ENCODE measurements around the gene NPAS2. TPM values are rescaled to one million over a fixed set of nuclear protein-coding genes. Genes with fewer than 3 reads are reported as not detected.

The NPAS2 gene
- total RNA-seq, 4 donors from 2014 or later: 63.0 to 134 (median 115) TPM

- no peak for DNase-seq
- Histone ChIP-seq H3K4me3 (no peak overlapping the region), H3K27me3 (no peaks in the 10 kb centered on the region), H3K36me3 (peaks cover 0 to 4% (median 2%) of the 10 kb centered on the region in 4 donors), H3K9me3 (no peaks in the 10 kb centered on the region), H3K27ac (no peak overlapping the region), H3K4me1 (no peaks in the 10 kb centered on the region)
- intact Hi-C loops (cut with DNase I; ENCODE audit: low total_unique reads) (no loop called here), in situ Hi-C loops (cut with MboI; ENCODE audit: low pct_ligation_motif_present in 1 of 4, low pct_unique_long_range_greater_than_20kb in 1 of 4, low sequenced_read_pairs in 3 of 4) (loop anchor here in 2 of 4 donors (10.0 to 25.0 kb wide), 2 partner anchors 380 to 387 kb away; no protein-coding TSS in a partner anchor)
- TF ChIP-seq CTCF (IDR thresholded peaks at IDR 0.05) (no peak), POLR2AphosphoS5 (IDR thresholded peaks at IDR 0.05) (no peak), POLR2A (IDR thresholded peaks at IDR 0.05) (no peak), EP300 (IDR thresholded peaks at IDR 0.05; ENCODE audit: low read depth) (no peak)
- 77 to 90% methylated on average over 3 to 6 of the region's 6 CpGs for WGBS, 2 donors (ENCODE audit: low coverage in 1 of 2)
These were observed 172.3 kb downstream of the NPAS2 start for GRCh38 chr2:100992262-100992661.

- intact Hi-C loops (cut with DNase I; ENCODE audit: low total_unique reads) (no loop called here), in situ Hi-C loops (cut with MboI; ENCODE audit: low pct_ligation_motif_present in 1 of 4, low pct_unique_long_range_greater_than_20kb in 1 of 4, low sequenced_read_pairs in 3 of 4) (loop anchor here in 2 of 4 donors (10.0 to 25.0 kb wide), 2 partner anchors 381 to 388 kb away; no protein-coding TSS in a partner anchor)
- Histone ChIP-seq H3K4me1 (no peaks in the 10 kb centered on the region), H3K27ac (no peak overlapping the region), H3K9me3 (no peaks in the 10 kb centered on the region), H3K27me3 (no peaks in the 10 kb centered on the region), H3K4me3 (no peak overlapping the region), H3K36me3 (peaks cover 0 to 4% (median 2%) of the 10 kb centered on the region in 4 donors)
- TF ChIP-seq EP300 (IDR thresholded peaks at IDR 0.05; ENCODE audit: low read depth): no peak
- 85 to 93% methylated on average over 12 to 17 of the region's 17 CpGs for WGBS, 2 donors (ENCODE audit: low coverage in 1 of 2)
- DNase-seq: no peak
These were observed 173.4 kb downstream of the NPAS2 start for GRCh38 chr2:100993294-100993693.

- 93 to 100% methylated on average over 3 to 28 of the region's 28 CpGs for WGBS, 2 donors (ENCODE audit: low coverage in 1 of 2)
- no peak overlapping the region for H3K4me3 ChIP-seq
- H3K4me1 ChIP-seq: no peaks in the 10 kb centered on the region
- no peaks in the 10 kb centered on the region for H3K27me3 ChIP-seq
- in situ Hi-C loops (cut with MboI; ENCODE audit: low pct_ligation_motif_present in 1 of 4, low pct_unique_long_range_greater_than_20kb in 1 of 4, low sequenced_read_pairs in 3 of 4): loop anchor here in 2 of 4 donors (10.0 to 25.0 kb wide), 2 partner anchors 383 to 391 kb away; no protein-coding TSS in a partner anchor
- H3K27ac ChIP-seq: no peak overlapping the region
- no peaks in the 10 kb centered on the region for H3K9me3 ChIP-seq
- no peak for DNase-seq
- H3K36me3 ChIP-seq: peaks cover 0 to 4% (median 2%) of the 10 kb centered on the region in 4 donors
- intact Hi-C loops (cut with DNase I; ENCODE audit: low total_unique reads): no loop called here
- TF ChIP-seq POLR2A (IDR thresholded peaks at IDR 0.05) (no peak), EP300 (IDR thresholded peaks at IDR 0.05; ENCODE audit: low read depth) (no peak), POLR2AphosphoS5 (IDR thresholded peaks at IDR 0.05) (no peak), CTCF (IDR thresholded peaks at IDR 0.05) (no peak)
These were observed 175.6 kb downstream of the NPAS2 start for GRCh38 chr2:100995309-100996075.

- Histone ChIP-seq H3K27ac (no peak overlapping the region), H3K4me3 (no peak overlapping the region), H3K4me1 (peaks cover 0 to 6% (median 5%) of the 10 kb centered on the region in 4 donors), H3K36me3 (peaks cover 0 to 4% (median 2%) of the 10 kb centered on the region in 4 donors), H3K9me3 (no peaks in the 10 kb centered on the region), H3K27me3 (no peaks in the 10 kb centered on the region)
- 92 to 93% methylated on average over 1 to 5 of the region's 5 CpGs for WGBS, 2 donors (ENCODE audit: low coverage in 1 of 2)
- no peak for DNase-seq
- TF ChIP-seq POLR2A (IDR thresholded peaks at IDR 0.05): no peak
- TF ChIP-seq EP300 (IDR thresholded peaks at IDR 0.05; ENCODE audit: low read depth): no peak
- TF ChIP-seq POLR2AphosphoS5 (IDR thresholded peaks at IDR 0.05): no peak
- TF ChIP-seq CTCF (IDR thresholded peaks at IDR 0.05): no peak
- intact Hi-C loops (cut with DNase I; ENCODE audit: low total_unique reads) (no loop called here), in situ Hi-C loops (cut with MboI; ENCODE audit: low pct_ligation_motif_present in 1 of 4, low pct_unique_long_range_greater_than_20kb in 1 of 4, low sequenced_read_pairs in 3 of 4) (loop anchor here in 2 of 4 donors (10.0 to 25.0 kb wide), 2 partner anchors 385 to 393 kb away; no protein-coding TSS in a partner anchor)
These were observed 177.7 kb downstream of the NPAS2 start for GRCh38 chr2:100997509-100998234.

Data from transverse colon (tissue), 4 donors.